ENCODE results near the gene WHRN.

DNA sequence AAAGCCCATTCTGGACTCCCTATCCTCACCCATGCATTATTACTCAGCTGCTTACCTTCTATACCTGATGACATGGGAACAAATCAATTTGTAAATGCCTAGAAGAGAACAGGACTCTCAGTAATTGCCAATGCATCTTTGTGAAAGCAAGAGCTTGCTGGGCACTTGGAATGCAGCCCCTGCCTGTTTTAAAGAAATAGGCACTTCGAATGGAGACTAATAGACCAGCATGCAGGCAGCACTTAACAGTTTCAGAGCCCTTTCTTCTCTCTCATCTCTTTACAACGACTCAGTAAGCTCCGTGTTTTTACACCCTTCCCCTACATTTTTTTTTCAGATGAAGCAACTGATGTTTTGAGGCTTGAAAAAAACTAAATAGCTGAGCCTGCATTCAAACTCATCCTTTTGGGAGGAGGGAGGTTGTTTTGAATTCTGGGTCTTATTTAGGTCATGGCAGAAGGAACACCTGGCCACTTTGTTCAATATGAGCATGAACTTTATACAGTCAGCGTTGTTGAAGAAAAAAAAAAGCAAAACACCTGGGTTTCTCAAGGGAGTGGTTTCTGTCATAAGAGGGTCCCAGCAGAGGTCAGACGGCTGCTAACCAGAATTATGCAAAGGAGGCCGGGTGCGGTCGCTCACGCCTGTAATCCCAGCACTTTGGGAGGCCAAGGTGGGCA is 34.6 kb upstream of the WHRN start:
- TF ChIP-seq, protein P1, sequence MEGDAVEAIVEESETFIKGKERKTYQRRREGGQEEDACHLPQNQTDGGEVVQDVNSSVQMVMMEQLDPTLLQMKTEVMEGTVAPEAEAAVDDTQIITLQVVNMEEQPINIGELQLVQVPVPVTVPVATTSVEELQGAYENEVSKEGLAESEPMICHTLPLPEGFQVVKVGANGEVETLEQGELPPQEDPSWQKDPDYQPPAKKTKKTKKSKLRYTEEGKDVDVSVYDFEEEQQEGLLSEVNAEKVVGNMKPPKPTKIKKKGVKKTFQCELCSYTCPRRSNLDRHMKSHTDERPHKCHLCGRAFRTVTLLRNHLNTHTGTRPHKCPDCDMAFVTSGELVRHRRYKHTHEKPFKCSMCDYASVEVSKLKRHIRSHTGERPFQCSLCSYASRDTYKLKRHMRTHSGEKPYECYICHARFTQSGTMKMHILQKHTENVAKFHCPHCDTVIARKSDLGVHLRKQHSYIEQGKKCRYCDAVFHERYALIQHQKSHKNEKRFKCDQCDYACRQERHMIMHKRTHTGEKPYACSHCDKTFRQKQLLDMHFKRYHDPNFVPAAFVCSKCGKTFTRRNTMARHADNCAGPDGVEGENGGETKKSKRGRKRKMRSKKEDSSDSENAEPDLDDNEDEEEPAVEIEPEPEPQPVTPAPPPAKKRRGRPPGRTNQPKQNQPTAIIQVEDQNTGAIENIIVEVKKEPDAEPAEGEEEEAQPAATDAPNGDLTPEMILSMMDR (IDR thresholded peaks at IDR 0.05; ENCODE audit: insufficient read depth, low read length, poor library complexity, severe bottlenecking) = no peak
- TF ChIP-seq EZH2phosphoT487 (conservative IDR thresholded peaks at IDR 0.05; ENCODE audit: low read length) = no peak
